GM12878 (cell line): ENCODE measurements around the gene FTCDNL1. TPM values are rescaled to one million over a fixed set of nuclear protein-coding genes. Genes with fewer than 3 reads are reported as not detected.

ENCODE experiments used
- ATAC-seq: fragments of 200-7000 bp; cut with Tn5 transposase; 3 replicates; pipeline ENCODE4 v1.9.1; 2020; ENCODE audit warnings: mild to moderate bottlenecking, moderate library complexity
- BruUV-seq: library from RNA; stranded (reverse); fragments of 400-500 nt; replicated peaks from 2 replicates; lab custom pipeline; 2021; lab: Mats Ljungman, UMichigan
- CTCF ChIA-PET: fragments of 300-600 bp; sonication (Branson Sonifier 250); formaldehyde crosslinking; extraction: SDS; loops from one replicate; lab custom pipeline; 2021; ENCODE audit warnings: inconsistent platforms; lab: Yijun Ruan, JAX
- POLR2A ChIA-PET: fragments of 350-600 bp; formaldehyde crosslinking; extraction: SDS; loops from one replicate; lab custom pipeline; 2021; ENCODE audit warnings: inconsistent platforms; lab: Charles Lee
- RAD21 ChIA-PET: fragments of 300-600 bp; sonication (Branson Sonifier 250); formaldehyde crosslinking; loops from one replicate; lab custom pipeline; 2023; ENCODE audit warnings: antibody characterized with exemption; ENCODE audit not compliant: unreplicated experiment; lab: Charles Lee
- SMC1A ChIA-PET: fragments of 300-600 bp; sonication (Branson Sonifier 250); formaldehyde crosslinking; loops from one replicate; lab custom pipeline; 2023; ENCODE audit not compliant: unreplicated experiment, uncharacterized antibody; lab: Charles Lee
- DNase-seq: peaks from one replicate; pipeline ENCODE4 v3.0.0-alpha.2; 2011; ENCODE audit warnings: low read depth, low spot score
- FAIRE-seq: peaks from 3 replicates; lab custom pipeline; 2011; peaks lifted over from hg19 to GRCh38; lab: Jason Lieb, UNC
- H2AFZ ChIP-seq: 2 replicates; pipeline ENCODE4 v1.6.0; 2011; ENCODE audit warnings: low read depth, low read length, control low read depth; ENCODE audit not compliant: control insufficient read depth
- H3K27ac ChIP-seq: 2 replicates; pipeline ENCODE4 v1.5.1; 2011; ENCODE audit warnings: control low read depth; ENCODE audit not compliant: control insufficient read depth, insufficient read depth
- H3K27me3 ChIP-seq, 2 experiments: replicated peaks in 1 of 2; 2 replicates each; pipeline versions ENCODE4 v1.6.0 to v1.6.1; 2011; ENCODE audit warnings: low read length in 1 of 2; ENCODE audit not compliant: control insufficient read depth in 2 of 2, insufficient read depth in 2 of 2
- H3K36me3 ChIP-seq, 2 experiments: 2 replicates each; pipeline ENCODE4 v1.5.1; 2011; ENCODE audit warnings: low read length in 1 of 2; ENCODE audit not compliant: control insufficient read depth in 2 of 2, insufficient read depth in 2 of 2
- H3K4me1 ChIP-seq: 2 replicates; pipeline ENCODE4 v1.6.1; 2011; ENCODE audit warnings: mild to moderate bottlenecking, low read length, moderate library complexity, mixed read lengths; ENCODE audit not compliant: control insufficient read depth, insufficient read depth
- H3K4me2 ChIP-seq: 2 replicates; pipeline ENCODE4 v1.6.0; 2011; ENCODE audit warnings: control low read depth; ENCODE audit not compliant: control insufficient read depth, insufficient read depth
- H3K4me3 ChIP-seq: fragments of 200-600 bp; sonication (generic); 2 replicates; pipeline ENCODE4 v1.5.1; 2016
- H3K79me2 ChIP-seq: 2 replicates; pipeline ENCODE4 v1.6.0; 2011; ENCODE audit warnings: low read length; ENCODE audit not compliant: control insufficient read depth, insufficient read depth
- H3K9ac ChIP-seq: 2 replicates; pipeline ENCODE4 v1.8.0; 2011; ENCODE audit warnings: low read length, control low read depth, mixed read lengths; ENCODE audit not compliant: control insufficient read depth, insufficient read depth
- H3K9me3 ChIP-seq: replicated peaks from 3 replicates; pipeline ENCODE4 v1.5.1; 2011; ENCODE audit warnings: mild to moderate bottlenecking, low read length; ENCODE audit not compliant: control insufficient read depth, insufficient read depth
- H4K20me1 ChIP-seq: 2 replicates; pipeline ENCODE4 v1.6.0; 2011; ENCODE audit not compliant: control insufficient read depth, insufficient read depth
- ASH2L ChIP-seq: fragments of 300-600, 200-600 bp; sonication (generic); IDR thresholded peaks from 2 replicates; pipeline ENCODE4 v1.6.1; 2017; ENCODE audit warnings: low read depth, mild to moderate bottlenecking, borderline replicate concordance
- FOXM1 ChIP-seq: IDR thresholded peaks from 2 replicates; pipeline ENCODE4 v1.6.1; 2012; ENCODE audit warnings: low read depth, mild to moderate bottlenecking, inconsistent platforms, low read length, moderate library complexity
- MTA3 ChIP-seq: IDR thresholded peaks from 2 replicates; pipeline ENCODE4 v1.6.1; 2012; ENCODE audit warnings: low read length, inconsistent platforms, borderline replicate concordance
- PAX5 ChIP-seq: IDR thresholded peaks from 2 replicates; pipeline ENCODE4 v1.6.1; 2011; ENCODE audit warnings: low read depth, low read length, borderline replicate concordance
- SMC3 ChIP-seq: IDR thresholded peaks from 2 replicates; pipeline ENCODE4 v1.6.1; 2011; ENCODE audit warnings: low read length, improper control_type of control experiment, borderline replicate concordance
- SREBF1 ChIP-seq: IDR thresholded peaks from 2 replicates; pipeline ENCODE4 v1.6.1; 2012; ENCODE audit warnings: mild to moderate bottlenecking, low read length
- TARDBP ChIP-seq: IDR thresholded peaks from 2 replicates; pipeline ENCODE4 v1.6.1; 2016; ENCODE audit warnings: borderline replicate concordance
- WGBS: methylation state at CpG from one replicate; pipeline ENCODE4 v1.1.6; 2016; ENCODE audit warnings: low lambda C conversion rate; ENCODE audit not compliant: insufficient replicate concordance, insufficient coverage; ENCODE audit errors: missing lambda C conversion rate; 5-methylcytosine and 5-hydroxymethylcytosine counted together
- in situ Hi-C: fragments of 300-500 bp; cut with MboI; formaldehyde crosslinking; loops from 9 replicates; pipeline ENCODE4 v1.14.3; 2018; ENCODE audit warnings: mixed read lengths
- intact Hi-C: fragments of 100-400 bp; cut with micrococcal nuclease; formaldehyde crosslinking; loops from one replicate; pipeline ENCODE4 v1.14.2; 2022; ENCODE audit not compliant: unreplicated experiment
- polyA plus RNA-seq, 11 experiments: library from polyadenylated mRNA; depleted of rRNA in 4 of 11; unstranded in 6 of 11; stranded (reverse) in 5 of 11; fragments of >200 nt; fragmentation: Nextera tagmentation in 4 of 11; fragmentation: Illumina TruSeq in 1 of 11; extraction: Ambion mirVana in 4 of 11; extraction: Trizol in 1 of 11; gene quantifications; 1 replicate in 1 of 11; 2 replicates in 10 of 11; pipeline versions ENCODE4 v1.2.1 to v1.2.3, GENCODE V29; 2011 to 2016; ENCODE audit warnings: inconsistent platforms in 2 of 11, missing spikeins in 2 of 11, low read depth in 1 of 11
- total RNA-seq, 4 experiments: library from RNA; depleted of rRNA in 3 of 4; stranded (reverse); fragments of >200 nt in 3 of 4; fragmentation: Illumina TruSeq in 1 of 4; extraction: Trizol in 1 of 4; gene quantifications; 2 replicates each; pipeline versions ENCODE4 v1.2.1 to v1.2.3, GENCODE V29; 2013 to 2021
- TF ChIP-seq, protein P1 (sequence below): fragments of 450-650 bp; IDR thresholded peaks from 2 replicates; pipeline ENCODE4 v1.6.1; 2017; ENCODE audit warnings: mild to moderate bottlenecking, moderate library complexity
- TF ChIP-seq, protein P2 (sequence below): fragments of 450-650 bp; IDR thresholded peaks from 2 replicates; pipeline ENCODE4 v1.6.1; 2017; ENCODE audit warnings: low read depth, mild to moderate bottlenecking, moderate library complexity
- TF ChIP-seq, protein P3 (sequence below), 3 experiments: IDR thresholded peaks in 2 of 3; conservative IDR thresholded peaks in 1 of 3; 2 replicates each; pipeline ENCODE4 v1.5.1; 2011; ENCODE audit warnings: low read depth in 3 of 3, low read length in 3 of 3, mild to moderate bottlenecking in 3 of 3, control low read depth in 2 of 3, moderate library complexity in 2 of 3, inconsistent platforms in 1 of 3, mixed read lengths in 1 of 3; ENCODE audit not compliant: control insufficient read depth in 2 of 3, insufficient read depth in 1 of 3; ENCODE audit errors: extremely low read depth in 1 of 3
- TF ChIP-seq, protein P4 (sequence below): fragments of 450-650 bp; IDR thresholded peaks from 2 replicates; pipeline ENCODE4 v1.6.1; 2017; ENCODE audit warnings: mild to moderate bottlenecking, low read depth, inconsistent platforms; ENCODE audit not compliant: poor library complexity, severe bottlenecking

Gene FTCDNL1
- total and polyA plus RNA-seq, 10 of the 15 experiments (the other 5 are each of a cell fraction or from before 2014, with no cell fraction given) = 0.15 to 3.9 (median 2.0) TPM

DNA sequence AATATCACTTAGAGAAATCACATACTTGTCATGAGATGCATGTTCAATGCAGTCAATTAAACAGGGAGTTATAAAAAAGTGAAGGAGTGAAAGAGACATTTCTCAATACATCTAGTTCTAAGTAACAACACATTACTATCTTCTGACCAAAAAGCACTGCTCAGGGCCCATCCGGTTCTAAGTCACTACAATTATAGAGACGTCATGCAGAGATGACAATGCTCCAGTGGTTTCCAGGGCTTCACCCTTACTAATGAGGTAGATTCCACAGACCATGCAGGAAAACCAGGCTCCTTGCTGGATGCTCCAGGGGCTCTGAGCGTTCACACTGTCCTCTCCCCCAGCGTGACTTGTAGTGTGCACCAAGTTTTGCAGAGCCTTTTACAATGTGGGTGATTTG is 88.0 kb downstream of the FTCDNL1 start:
- FAIRE-seq = no peak

More for the DNA sequence above, 88.0 kb downstream of the FTCDNL1 start:
- DNase-seq (no peak), ATAC-seq (no peak)
- no peak overlapping the region for H3K4me3 ChIP-seq
- ChIA-PET SMC1A (no interaction called here), CTCF (no interaction called here), RAD21 (no interaction called here), POLR2A (no interaction called here)
- 20% methylated on average over 4 of the region's 4 CpGs for WGBS
- H2AFZ ChIP-seq = no peak overlapping the region
- intact Hi-C loops (no loop called here), in situ Hi-C loops (no loop called here)
- no peaks in the 10 kb centered on the region for H3K27me3 ChIP-seq
- no peaks in the 10 kb centered on the region for H3K4me1 ChIP-seq
- TF ChIP-seq MTA3 = no peak
- no peak for TF ChIP-seq ASH2L
- TF ChIP-seq, protein P1, sequence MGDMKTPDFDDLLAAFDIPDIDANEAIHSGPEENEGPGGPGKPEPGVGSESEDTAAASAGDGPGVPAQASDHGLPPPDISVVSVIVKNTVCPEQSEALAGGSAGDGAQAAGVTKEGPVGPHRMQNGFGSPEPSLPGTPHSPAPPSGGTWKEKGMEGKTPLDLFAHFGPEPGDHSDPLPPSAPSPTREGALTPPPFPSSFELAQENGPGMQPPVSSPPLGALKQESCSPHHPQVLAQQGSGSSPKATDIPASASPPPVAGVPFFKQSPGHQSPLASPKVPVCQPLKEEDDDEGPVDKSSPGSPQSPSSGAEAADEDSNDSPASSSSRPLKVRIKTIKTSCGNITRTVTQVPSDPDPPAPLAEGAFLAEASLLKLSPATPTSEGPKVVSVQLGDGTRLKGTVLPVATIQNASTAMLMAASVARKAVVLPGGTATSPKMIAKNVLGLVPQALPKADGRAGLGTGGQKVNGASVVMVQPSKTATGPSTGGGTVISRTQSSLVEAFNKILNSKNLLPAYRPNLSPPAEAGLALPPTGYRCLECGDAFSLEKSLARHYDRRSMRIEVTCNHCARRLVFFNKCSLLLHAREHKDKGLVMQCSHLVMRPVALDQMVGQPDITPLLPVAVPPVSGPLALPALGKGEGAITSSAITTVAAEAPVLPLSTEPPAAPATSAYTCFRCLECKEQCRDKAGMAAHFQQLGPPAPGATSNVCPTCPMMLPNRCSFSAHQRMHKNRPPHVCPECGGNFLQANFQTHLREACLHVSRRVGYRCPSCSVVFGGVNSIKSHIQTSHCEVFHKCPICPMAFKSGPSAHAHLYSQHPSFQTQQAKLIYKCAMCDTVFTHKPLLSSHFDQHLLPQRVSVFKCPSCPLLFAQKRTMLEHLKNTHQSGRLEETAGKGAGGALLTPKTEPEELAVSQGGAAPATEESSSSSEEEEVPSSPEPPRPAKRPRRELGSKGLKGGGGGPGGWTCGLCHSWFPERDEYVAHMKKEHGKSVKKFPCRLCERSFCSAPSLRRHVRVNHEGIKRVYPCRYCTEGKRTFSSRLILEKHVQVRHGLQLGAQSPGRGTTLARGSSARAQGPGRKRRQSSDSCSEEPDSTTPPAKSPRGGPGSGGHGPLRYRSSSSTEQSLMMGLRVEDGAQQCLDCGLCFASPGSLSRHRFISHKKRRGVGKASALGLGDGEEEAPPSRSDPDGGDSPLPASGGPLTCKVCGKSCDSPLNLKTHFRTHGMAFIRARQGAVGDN = no peak
- no peak for TF ChIP-seq PAX5
- TF ChIP-seq, protein P2, sequence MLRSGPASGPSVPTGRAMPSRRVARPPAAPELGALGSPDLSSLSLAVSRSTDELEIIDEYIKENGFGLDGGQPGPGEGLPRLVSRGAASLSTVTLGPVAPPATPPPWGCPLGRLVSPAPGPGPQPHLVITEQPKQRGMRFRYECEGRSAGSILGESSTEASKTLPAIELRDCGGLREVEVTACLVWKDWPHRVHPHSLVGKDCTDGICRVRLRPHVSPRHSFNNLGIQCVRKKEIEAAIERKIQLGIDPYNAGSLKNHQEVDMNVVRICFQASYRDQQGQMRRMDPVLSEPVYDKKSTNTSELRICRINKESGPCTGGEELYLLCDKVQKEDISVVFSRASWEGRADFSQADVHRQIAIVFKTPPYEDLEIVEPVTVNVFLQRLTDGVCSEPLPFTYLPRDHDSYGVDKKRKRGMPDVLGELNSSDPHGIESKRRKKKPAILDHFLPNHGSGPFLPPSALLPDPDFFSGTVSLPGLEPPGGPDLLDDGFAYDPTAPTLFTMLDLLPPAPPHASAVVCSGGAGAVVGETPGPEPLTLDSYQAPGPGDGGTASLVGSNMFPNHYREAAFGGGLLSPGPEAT = no peak
- no peak for TF ChIP-seq SMC3
- no peak for TF ChIP-seq FOXM1
- TF ChIP-seq, protein P3, sequence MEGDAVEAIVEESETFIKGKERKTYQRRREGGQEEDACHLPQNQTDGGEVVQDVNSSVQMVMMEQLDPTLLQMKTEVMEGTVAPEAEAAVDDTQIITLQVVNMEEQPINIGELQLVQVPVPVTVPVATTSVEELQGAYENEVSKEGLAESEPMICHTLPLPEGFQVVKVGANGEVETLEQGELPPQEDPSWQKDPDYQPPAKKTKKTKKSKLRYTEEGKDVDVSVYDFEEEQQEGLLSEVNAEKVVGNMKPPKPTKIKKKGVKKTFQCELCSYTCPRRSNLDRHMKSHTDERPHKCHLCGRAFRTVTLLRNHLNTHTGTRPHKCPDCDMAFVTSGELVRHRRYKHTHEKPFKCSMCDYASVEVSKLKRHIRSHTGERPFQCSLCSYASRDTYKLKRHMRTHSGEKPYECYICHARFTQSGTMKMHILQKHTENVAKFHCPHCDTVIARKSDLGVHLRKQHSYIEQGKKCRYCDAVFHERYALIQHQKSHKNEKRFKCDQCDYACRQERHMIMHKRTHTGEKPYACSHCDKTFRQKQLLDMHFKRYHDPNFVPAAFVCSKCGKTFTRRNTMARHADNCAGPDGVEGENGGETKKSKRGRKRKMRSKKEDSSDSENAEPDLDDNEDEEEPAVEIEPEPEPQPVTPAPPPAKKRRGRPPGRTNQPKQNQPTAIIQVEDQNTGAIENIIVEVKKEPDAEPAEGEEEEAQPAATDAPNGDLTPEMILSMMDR (IDR thresholded peaks at IDR 0.05 in 2 of 3, conservative IDR thresholded peaks at IDR 0.05 in 1 of 3; ENCODE audit: control insufficient read depth in 2 of 3, extremely low read depth in 1 of 3, insufficient read depth in 1 of 3, low read depth in 3 of 3, low read length in 3 of 3) = no peak
- TF ChIP-seq SREBF1 = no peak
- no peak for TF ChIP-seq TARDBP
- TF ChIP-seq, protein P4, sequence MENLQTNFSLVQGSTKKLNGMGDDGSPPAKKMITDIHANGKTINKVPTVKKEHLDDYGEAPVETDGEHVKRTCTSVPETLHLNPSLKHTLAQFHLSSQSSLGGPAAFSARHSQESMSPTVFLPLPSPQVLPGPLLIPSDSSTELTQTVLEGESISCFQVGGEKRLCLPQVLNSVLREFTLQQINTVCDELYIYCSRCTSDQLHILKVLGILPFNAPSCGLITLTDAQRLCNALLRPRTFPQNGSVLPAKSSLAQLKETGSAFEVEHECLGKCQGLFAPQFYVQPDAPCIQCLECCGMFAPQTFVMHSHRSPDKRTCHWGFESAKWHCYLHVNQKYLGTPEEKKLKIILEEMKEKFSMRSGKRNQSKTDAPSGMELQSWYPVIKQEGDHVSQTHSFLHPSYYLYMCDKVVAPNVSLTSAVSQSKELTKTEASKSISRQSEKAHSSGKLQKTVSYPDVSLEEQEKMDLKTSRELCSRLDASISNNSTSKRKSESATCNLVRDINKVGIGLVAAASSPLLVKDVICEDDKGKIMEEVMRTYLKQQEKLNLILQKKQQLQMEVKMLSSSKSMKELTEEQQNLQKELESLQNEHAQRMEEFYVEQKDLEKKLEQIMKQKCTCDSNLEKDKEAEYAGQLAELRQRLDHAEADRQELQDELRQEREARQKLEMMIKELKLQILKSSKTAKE = no peak
- no peak overlapping the region for H3K9ac ChIP-seq
- H3K9me3 ChIP-seq = no peaks in the 10 kb centered on the region
- no peaks in the 10 kb centered on the region for H3K36me3 ChIP-seq
- BruUV-seq = no TSS peak
- H3K27ac ChIP-seq = no peak overlapping the region
- H3K4me2 ChIP-seq = no peak overlapping the region
- no peaks in the 10 kb centered on the region for H3K79me2 ChIP-seq
- H4K20me1 ChIP-seq = no peaks in the 10 kb centered on the region
